ENCODE results near the gene UBN2.

Gene UBN2

GRCh38 chr7:139294951-139295575, 64.0 kb downstream of the UBN2 start:
- no peak overlapping the region for H3K4me2 ChIP-seq (ENCODE audit: low read depth, low read length, poor library complexity, severe bottlenecking)
- no peaks in the 10 kb centered on the region for H3F3A ChIP-seq (ENCODE audit: insufficient read depth)
- H3K27ac ChIP-seq (ENCODE audit: low read depth, low read length): no peak overlapping the region
- no peak overlapping the region for H3K4me3 ChIP-seq (ENCODE audit: insufficient read depth, low read length, poor library complexity, severe bottlenecking)
- H4K20me1 ChIP-seq (ENCODE audit: low read depth, low read length): no peaks in the 10 kb centered on the region
- H3K27me3 ChIP-seq (ENCODE audit: low read length): no peaks in the 10 kb centered on the region
- H2AFZ ChIP-seq (ENCODE audit: low read depth, low read length, severe bottlenecking): no peak overlapping the region
- no peaks in the 10 kb centered on the region for H3K36me3 ChIP-seq (ENCODE audit: low read length)
- H3K9ac ChIP-seq (ENCODE audit: low read length): no peak overlapping the region
- H3K9me3 ChIP-seq (ENCODE audit: insufficient read depth, low read length): no peaks in the 10 kb centered on the region
- H3K9me2 ChIP-seq (replicated peaks; ENCODE audit: insufficient read depth, low read length): no peaks in the 10 kb centered on the region
- H3K79me2 ChIP-seq (ENCODE audit: insufficient read depth, low read length): no peaks in the 10 kb centered on the region
- TF ChIP-seq CTCF (IDR thresholded peaks at IDR 0.05; ENCODE audit: insufficient read depth, low read length, poor library complexity, severe bottlenecking) (no peak), EZH2phosphoT487 (conservative IDR thresholded peaks at IDR 0.05; ENCODE audit: low read length) (no peak)

- Histone ChIP-seq H3F3A (ENCODE audit: insufficient read depth) (no peaks in the 10 kb centered on the region), H3K27ac (ENCODE audit: low read depth, low read length) (no peak overlapping the region), H3K9me2 (replicated peaks; ENCODE audit: insufficient read depth, low read length) (no peaks in the 10 kb centered on the region), H2AFZ (ENCODE audit: low read depth, low read length, severe bottlenecking) (no peak overlapping the region), H3K9ac (ENCODE audit: low read length) (no peak overlapping the region), H3K36me3 (ENCODE audit: low read length) (no peaks in the 10 kb centered on the region), H4K20me1 (ENCODE audit: low read depth, low read length) (no peaks in the 10 kb centered on the region), H3K27me3 (ENCODE audit: low read length) (no peaks in the 10 kb centered on the region), H3K79me2 (ENCODE audit: insufficient read depth, low read length) (no peaks in the 10 kb centered on the region), H3K4me3 (ENCODE audit: insufficient read depth, low read length, poor library complexity, severe bottlenecking) (no peak overlapping the region), H3K9me3 (ENCODE audit: insufficient read depth, low read length) (no peaks in the 10 kb centered on the region), H3K4me2 (ENCODE audit: low read depth, low read length, poor library complexity, severe bottlenecking) (no peak overlapping the region)
- TF ChIP-seq EZH2phosphoT487 (conservative IDR thresholded peaks at IDR 0.05; ENCODE audit: low read length): no peak
- TF ChIP-seq CTCF (IDR thresholded peaks at IDR 0.05; ENCODE audit: insufficient read depth, low read length, poor library complexity, severe bottlenecking): no peak
Measured at GRCh38 chr7:139297795-139298194, 66.8 kb downstream of the UBN2 start.

- no peaks in the 10 kb centered on the region for H3K27me3 ChIP-seq (ENCODE audit: low read length)
- H3K4me2 ChIP-seq (ENCODE audit: low read depth, low read length, poor library complexity, severe bottlenecking): no peak overlapping the region
- no peak overlapping the region for H3K27ac ChIP-seq (ENCODE audit: low read depth, low read length)
- no peaks in the 10 kb centered on the region for H3K36me3 ChIP-seq (ENCODE audit: low read length)
- H3K4me3 ChIP-seq (ENCODE audit: insufficient read depth, low read length, poor library complexity, severe bottlenecking): no peak overlapping the region
- no peak for TF ChIP-seq CTCF (IDR thresholded peaks at IDR 0.05; ENCODE audit: insufficient read depth, low read length, poor library complexity, severe bottlenecking)
- no peak for TF ChIP-seq EZH2phosphoT487 (conservative IDR thresholded peaks at IDR 0.05; ENCODE audit: low read length)
- no peaks in the 10 kb centered on the region for H3K79me2 ChIP-seq (ENCODE audit: insufficient read depth, low read length)
- no peak overlapping the region for H3K9ac ChIP-seq (ENCODE audit: low read length)
- H3K9me3 ChIP-seq (ENCODE audit: insufficient read depth, low read length): no peaks in the 10 kb centered on the region
- no peaks in the 10 kb centered on the region for H3F3A ChIP-seq (ENCODE audit: insufficient read depth)
- no peaks in the 10 kb centered on the region for H4K20me1 ChIP-seq (ENCODE audit: low read depth, low read length)
- no peaks in the 10 kb centered on the region for H3K9me2 ChIP-seq (replicated peaks; ENCODE audit: insufficient read depth, low read length)
- H2AFZ ChIP-seq (ENCODE audit: low read depth, low read length, severe bottlenecking): no peak overlapping the region
Measured at GRCh38 chr7:139299296-139299695, 68.3 kb downstream of the UBN2 start.

All from SU-DHL-6 (cell line).